ENCODE data around the gene SNX8. TPM values are rescaled to one million over a fixed set of nuclear protein-coding genes. Genes with fewer than 3 reads are reported as not detected.

The SNX8 gene
- total and polyA plus RNA-seq, 2 of the 4 experiments (the other 2 are of a cell fraction) = 7.7 to 55.9 TPM

DNA sequence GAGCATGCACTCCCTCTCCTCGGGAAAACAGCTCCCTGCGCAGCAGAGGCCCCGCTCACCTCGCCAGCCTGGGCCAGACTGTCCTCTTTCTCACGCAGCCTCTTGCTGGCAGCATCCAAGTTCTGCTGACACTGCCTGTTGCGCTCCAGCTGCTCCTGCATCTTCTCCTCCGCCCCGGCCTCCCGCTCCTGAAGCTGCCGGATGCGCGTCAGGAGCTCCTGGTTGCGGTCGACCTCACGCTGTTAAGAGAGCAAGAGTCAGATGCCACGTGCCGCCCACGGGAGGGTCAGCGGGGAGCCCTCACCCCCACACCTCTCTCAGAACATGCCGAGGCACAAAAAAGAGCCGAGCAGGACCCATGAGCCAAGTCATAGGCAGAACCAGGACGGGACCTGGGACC lies 91.7 kb downstream of the SNX8 start:
- H4K20me1 ChIP-seq (ENCODE audit: insufficient read depth, low read length) = peaks cover 3% of the 10 kb centered on the region
- no peak overlapping the region for H3K56ac ChIP-seq (ENCODE audit: extremely low read depth, insufficient read depth, low read length)
- in situ Hi-C loops (cut with MboI; ENCODE audit: low sequenced_read_pairs) (no loop called here), dilution Hi-C loops (cut with HindIII; ENCODE audit: low sequenced_read_pairs, unreplicated experiment) (no loop called here), intact Hi-C loops (cut with micrococcal nuclease) (no loop called here)
- H3K4me3 ChIP-seq (ENCODE audit: insufficient read depth, low read depth, low read length) = no peak overlapping the region
- H4K5ac ChIP-seq (ENCODE audit: low read depth, low read length) = no peak overlapping the region
- POLR2A ChIA-PET (ENCODE audit: unreplicated experiment) = no interaction called here
- peaks cover 8 to 28% of the 10 kb centered on the region in 2 experiments; a peak in 3 of 4 replicates for H3K79me1 ChIP-seq (ENCODE audit: low read depth in 1 of 2, low read length in 2 of 2)
- CTCF ChIA-PET = no interaction called here
- H3K9ac ChIP-seq (ENCODE audit: low read depth, low read length) = no peak overlapping the region
- H2AK5ac ChIP-seq (ENCODE audit: low read depth, low read length) = no peak overlapping the region
- no peak overlapping the region for H2AFZ ChIP-seq (replicated peaks; ENCODE audit: low read length, poor library complexity)
- no peak overlapping the region for H4K8ac ChIP-seq (ENCODE audit: low read depth in 2 of 2, low read length in 2 of 2)
- H3K9me3 ChIP-seq (ENCODE audit: control insufficient read depth, insufficient read depth, low read length) = no peaks in the 10 kb centered on the region
- H2BK120ac ChIP-seq (ENCODE audit: low read depth, low read length) = no peak overlapping the region
- no peak overlapping the region for H3K14ac ChIP-seq (replicated peaks; ENCODE audit: low read depth, low read length)
- H4K91ac ChIP-seq (ENCODE audit: insufficient read depth, low read depth, low read length) = no peak overlapping the region
- no peak overlapping the region for H3K4me2 ChIP-seq (ENCODE audit: low read depth, low read length)
- no TSS peak for BruUV-seq (replicated peaks)
- no peak overlapping the region for H3K18ac ChIP-seq (ENCODE audit: low read depth, low read length)
- no peak overlapping the region for H3K4ac ChIP-seq (ENCODE audit: low read depth, low read length)
- no peak overlapping the region for H3K27ac ChIP-seq (ENCODE audit: insufficient read depth, low read length)
- 98% methylated on average over 15 of the region's 22 CpGs; no CpG with 5 or more reads in 1 of the 2 experiments for WGBS, 2 experiments (ENCODE audit: extremely low coverage in 2 of 2, insufficient read length in 1 of 2)
- ATAC-seq (ENCODE audit: low read depth) (no peak), DNase-seq (no peak)
- no peaks in the 10 kb centered on the region for H3K9me1 ChIP-seq (ENCODE audit: insufficient read depth, low read length)
- no peak overlapping the region for H2BK5ac ChIP-seq (ENCODE audit: low read depth, low read length, poor library complexity, severe bottlenecking)
- H3K4me1 ChIP-seq (ENCODE audit: control insufficient read depth, insufficient read depth, low read length) = no peaks in the 10 kb centered on the region
- no peak overlapping the region for H2BK20ac ChIP-seq (ENCODE audit: low read depth, low read length)
- H3K23ac ChIP-seq (ENCODE audit: low read depth, low read length) = no peak overlapping the region
- TF ChIP-seq CEBPB (IDR thresholded peaks at IDR 0.05; ENCODE audit: low read depth, low read length) (no peak), SMC3 (IDR thresholded peaks at IDR 0.05; ENCODE audit: low read depth, low read length) (no peak), BHLHE40 (IDR thresholded peaks at IDR 0.05; ENCODE audit: low read depth, low read length) (no peak), NFE2L2 (IDR thresholded peaks at IDR 0.05; ENCODE audit: low read depth, low read length) (no peak), MAZ (IDR thresholded peaks at IDR 0.05; ENCODE audit: borderline replicate concordance, low read depth, low read length) (no peak), RCOR1 (IDR thresholded peaks at IDR 0.05; ENCODE audit: insufficient replicate concordance, low read length) (no peak), RFX5 (IDR thresholded peaks at IDR 0.05; ENCODE audit: low read depth, low read length) (no peak), FOS (IDR thresholded peaks at IDR 0.05; ENCODE audit: low read depth, low read length) (no peak)
- peaks cover 52% of the 10 kb centered on the region for H3K36me3 ChIP-seq (ENCODE audit: control insufficient read depth, insufficient read depth, low read length)
- H2AK9ac ChIP-seq (replicated peaks; ENCODE audit: low read depth, low read length, poor library complexity) = no peak overlapping the region
- no peak overlapping the region for H2BK15ac ChIP-seq (ENCODE audit: low read depth, low read length)
- H3K27me3 ChIP-seq (ENCODE audit: control insufficient read depth, insufficient read depth, low read length) = no peaks in the 10 kb centered on the region

Measured in IMR-90 (cell line).